OCI-LY1 (cell line): ENCODE data around the gene GSX1.

Source experiments
- CTCF ChIP-seq: fragments of 200-600 bp; sonication (generic), shearing (Covaris generic); IDR thresholded peaks from 2 replicates; pipeline ENCODE4 v1.5.1; 2017; ENCODE audit warnings: mild to moderate bottlenecking, antibody characterized with exemption, low read length, moderate library complexity, mixed read lengths
- EZH2 ChIP-seq: fragments of 200-600 bp; sonication (generic), shearing (Covaris generic); IDR thresholded peaks from 2 replicates; pipeline ENCODE4 v1.8.0; 2017; ENCODE audit warnings: borderline replicate concordance, mixed run types, mild to moderate bottlenecking, antibody characterized with exemption, low read length, moderate library complexity, mixed read lengths

- TF ChIP-seq CTCF (no peak), EZH2 (no peak)
These were observed 4.9 kb downstream of the GSX1 start for GRCh38 chr13:27797228-27797624.
